ENCODE results near the gene DNAL4. TPM values are rescaled to one million over a fixed set of nuclear protein-coding genes. Genes with fewer than 3 reads are reported as not detected.

Gene DNAL4
- total RNA-seq, 1 donor from 2014 or later: 32.6 TPM

DNA sequence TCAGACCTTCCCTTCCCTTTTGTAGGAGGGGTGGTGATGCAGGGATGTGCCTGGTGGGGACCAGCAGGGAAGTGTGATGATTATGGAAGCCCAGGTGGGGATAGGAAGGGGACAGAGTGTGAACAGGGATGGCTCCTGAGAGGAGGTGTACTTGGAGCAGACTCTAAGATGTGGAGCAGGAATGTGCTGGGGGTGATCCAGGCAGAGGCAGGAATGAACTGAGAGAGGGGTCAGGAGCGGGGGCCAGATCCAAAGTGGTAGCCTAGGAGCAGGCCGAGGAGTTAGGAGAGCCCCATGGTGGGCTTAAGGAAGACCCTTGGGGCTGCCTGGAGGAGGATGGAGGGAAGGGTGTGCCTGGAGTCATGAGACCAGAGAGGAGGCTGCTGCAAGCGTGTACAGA lies 46.2 kb upstream of the DNAL4 start:
- no peak for TF ChIP-seq CTCF (IDR thresholded peaks at IDR 0.05; ENCODE audit: insufficient read depth, low read length, severe bottlenecking)
- Histone ChIP-seq H3K27me3 (ENCODE audit: control insufficient read depth, insufficient read depth, low read length) (peaks cover 27% of the 10 kb centered on the region), H3K4me3 (ENCODE audit: low read depth, low read length) (no peak overlapping the region), H3K36me3 (ENCODE audit: control insufficient read depth, insufficient read depth, low read length) (no peaks in the 10 kb centered on the region)
- DNase-seq (ENCODE audit: low read depth) (no peak), FAIRE-seq (no peak)

- Histone ChIP-seq H3K27me3 (ENCODE audit: control insufficient read depth, insufficient read depth, low read length) (peaks cover 24% of the 10 kb centered on the region), H3K4me3 (ENCODE audit: low read depth, low read length) (no peak overlapping the region), H3K36me3 (ENCODE audit: control insufficient read depth, insufficient read depth, low read length) (no peaks in the 10 kb centered on the region)
- DNase-seq (ENCODE audit: low read depth): no peak
- FAIRE-seq: no peak
- TF ChIP-seq CTCF (IDR thresholded peaks at IDR 0.05; ENCODE audit: insufficient read depth, low read length, severe bottlenecking): no peak
These were observed 45.7 kb upstream of the DNAL4 start for GRCh38 chr22:38839686-38840085.

- FAIRE-seq: no peak
- Histone ChIP-seq H3K4me3 (ENCODE audit: low read depth, low read length) (no peak overlapping the region), H3K27me3 (ENCODE audit: control insufficient read depth, insufficient read depth, low read length) (peaks cover 12% of the 10 kb centered on the region), H3K36me3 (ENCODE audit: control insufficient read depth, insufficient read depth, low read length) (no peaks in the 10 kb centered on the region)
- no peak for TF ChIP-seq CTCF (IDR thresholded peaks at IDR 0.05; ENCODE audit: insufficient read depth, low read length, severe bottlenecking)
- DNase-seq (ENCODE audit: low read depth): no peak
These were observed 43.5 kb upstream of the DNAL4 start for GRCh38 chr22:38837414-38837928.

GRCh38 chr22:38835888-38836301 lies 42.0 kb upstream of the DNAL4 start:
- FAIRE-seq (no peak), DNase-seq (ENCODE audit: low read depth) (no peak)
- H3K4me3 ChIP-seq (ENCODE audit: low read depth, low read length): no peak overlapping the region
- peaks cover 8% of the 10 kb centered on the region for H3K27me3 ChIP-seq (ENCODE audit: control insufficient read depth, insufficient read depth, low read length)
- TF ChIP-seq CTCF (IDR thresholded peaks at IDR 0.05; ENCODE audit: insufficient read depth, low read length, severe bottlenecking): no peak
- H3K36me3 ChIP-seq (ENCODE audit: control insufficient read depth, insufficient read depth, low read length): no peaks in the 10 kb centered on the region

DNA sequence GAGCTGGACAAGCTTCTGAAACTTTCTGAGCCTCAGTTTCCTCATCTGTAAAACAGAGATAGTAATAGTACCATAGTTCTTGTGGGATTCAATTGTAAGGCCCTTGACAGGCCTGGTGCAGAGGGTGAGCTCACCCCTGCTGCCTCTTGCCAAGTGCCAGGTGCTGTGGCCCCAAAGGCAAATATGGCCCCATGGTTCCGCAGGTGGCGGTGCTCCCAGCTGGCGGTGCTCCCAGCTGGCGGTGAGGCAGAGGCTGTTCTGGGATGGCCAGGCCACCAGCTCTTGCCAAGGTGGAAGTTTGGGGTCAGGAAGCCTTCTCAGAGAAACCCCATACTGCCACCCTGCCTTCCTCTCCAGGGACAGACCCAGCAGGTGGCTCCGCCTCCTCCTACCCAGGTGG lies 41.0 kb upstream of the DNAL4 start:
- Histone ChIP-seq H3K36me3 (ENCODE audit: control insufficient read depth, insufficient read depth, low read length) (no peaks in the 10 kb centered on the region), H3K4me3 (ENCODE audit: low read depth, low read length) (no peak overlapping the region), H3K27me3 (ENCODE audit: control insufficient read depth, insufficient read depth, low read length) (peaks cover 5% of the 10 kb centered on the region)
- TF ChIP-seq CTCF (IDR thresholded peaks at IDR 0.05; ENCODE audit: insufficient read depth, low read length, severe bottlenecking): no peak
- no peak for DNase-seq (ENCODE audit: low read depth)
- no peak for FAIRE-seq

All from bronchial epithelial cell (primary cell).